K562 treated with DMSO at 1 percent for 24 hours (cell line): Measurements from ENCODE around the gene MINDY3. TPM values are rescaled to one million over a fixed set of nuclear protein-coding genes. Genes with fewer than 3 reads are reported as not detected.

Experiments
- total RNA-seq: library from RNA; unstranded; fragments of 300-600 nt; gene quantifications from 2 replicates; pipeline ENCODE4 v1.2.3, GENCODE V29; 2022; ENCODE audit warnings: low read depth; ENCODE audit not compliant: insufficient read depth

The MINDY3 gene
- total RNA-seq, result 11.9 and 13.1 TPM in 2 replicates

GRCh38 chr10:15859906-15860691 lies at the start of gene MINDY3:
Gene MINDY3, minus strand, starts transcription at chr10:15860507. Its CDS starts 208 bp downstream, at chr10:15860299.

Other genes starting within 250 kb of the MINDY3 start
- gene ITGA8, start 140.6 kb downstream of the MINDY3 start, total RNA-seq, result not detected in 2 replicates